NCI-H2227 (cell line): Measurements from ENCODE around the gene C5orf58.

Experiments used
- DNase-seq: peaks from one replicate; lab custom pipeline; 2025; ENCODE audit not compliant: unreplicated experiment; lab: John Stamatoyannopoulos, UW

Gene C5orf58

DNA sequence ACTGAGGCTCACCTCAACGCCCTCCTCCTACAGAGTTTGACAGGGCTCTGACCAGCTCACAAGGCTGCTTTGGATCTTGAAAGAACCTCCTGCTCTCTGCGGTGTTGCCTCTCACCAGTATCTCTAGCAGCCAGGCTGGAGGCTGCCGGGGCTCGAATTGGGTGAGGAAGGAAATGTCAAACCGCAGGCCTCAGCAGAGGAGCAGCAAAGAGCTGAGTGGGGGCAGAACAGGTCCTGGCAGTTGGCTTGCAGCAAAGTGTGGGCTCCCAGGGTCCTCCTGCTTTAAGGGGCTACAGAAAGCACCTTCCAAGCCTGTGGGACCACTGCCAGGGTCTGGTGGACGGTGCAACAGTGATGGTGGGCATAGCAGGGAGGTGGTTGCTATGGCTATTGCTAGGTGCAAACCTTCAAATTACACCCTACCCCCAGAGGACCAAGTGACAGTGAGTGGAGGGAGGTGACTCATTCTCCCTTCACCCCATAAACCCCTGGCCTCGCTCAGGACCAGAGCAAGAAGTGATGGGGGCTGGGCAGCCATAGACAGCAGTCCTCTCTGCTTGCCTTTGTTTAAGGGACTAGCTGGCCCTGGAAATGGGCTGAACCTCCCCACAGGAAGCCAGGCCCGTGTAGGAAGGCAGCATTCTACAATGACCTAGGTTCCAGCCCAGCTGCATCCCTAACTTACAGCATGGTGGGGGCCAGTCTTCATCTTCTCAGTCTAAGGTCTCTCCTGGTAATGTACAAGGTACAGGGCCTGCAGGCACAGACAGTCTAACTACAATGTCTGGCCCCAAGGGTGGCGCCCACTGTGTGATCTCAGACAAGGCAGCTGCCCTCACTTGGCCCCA, 46.0 kb downstream of the C5orf58 start:
- no peak for DNase-seq

DNA sequence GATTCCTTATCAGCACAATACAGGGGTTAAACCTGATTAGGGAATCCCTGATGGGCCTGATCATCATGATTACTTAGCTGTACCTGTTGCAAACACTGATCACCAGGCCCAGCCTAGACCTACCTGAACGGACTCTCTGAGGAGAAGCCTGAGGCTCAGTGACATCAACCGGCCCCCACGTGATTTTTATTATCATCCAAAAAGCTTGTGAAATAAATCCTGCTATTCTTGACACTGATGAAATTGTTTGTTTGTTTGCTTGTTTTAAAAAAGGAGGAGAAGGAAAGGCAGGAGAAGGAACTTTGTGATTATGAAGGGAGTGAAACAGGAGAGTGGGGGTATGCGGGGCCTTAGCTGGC, 46.7 kb downstream of the C5orf58 start:
- no peak for DNase-seq

DNA sequence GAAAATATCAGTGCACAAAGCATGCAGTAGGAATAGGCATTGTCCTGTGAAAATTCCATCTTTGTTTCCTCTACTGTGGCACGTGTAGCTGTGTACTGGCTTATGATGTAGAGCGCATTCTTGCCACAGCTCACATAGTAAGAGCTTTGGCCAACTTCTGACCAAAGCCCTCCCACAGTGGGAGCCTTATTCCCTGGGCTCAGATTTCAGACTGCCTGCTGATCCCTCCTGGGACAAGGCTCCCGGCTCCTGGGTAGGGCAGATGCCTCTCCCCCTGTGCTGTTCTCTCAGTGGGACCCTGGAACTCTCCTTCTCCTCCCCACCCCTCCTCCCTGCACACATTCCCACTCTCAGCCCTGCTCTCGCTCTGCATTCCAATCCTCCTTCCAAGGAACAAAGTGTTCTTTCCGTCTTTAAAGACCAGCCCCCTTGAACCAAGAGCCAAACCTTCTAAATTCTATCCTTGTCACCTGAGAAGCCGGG, 47.3 kb downstream of the C5orf58 start:
- DNase-seq = no peak

DNA sequence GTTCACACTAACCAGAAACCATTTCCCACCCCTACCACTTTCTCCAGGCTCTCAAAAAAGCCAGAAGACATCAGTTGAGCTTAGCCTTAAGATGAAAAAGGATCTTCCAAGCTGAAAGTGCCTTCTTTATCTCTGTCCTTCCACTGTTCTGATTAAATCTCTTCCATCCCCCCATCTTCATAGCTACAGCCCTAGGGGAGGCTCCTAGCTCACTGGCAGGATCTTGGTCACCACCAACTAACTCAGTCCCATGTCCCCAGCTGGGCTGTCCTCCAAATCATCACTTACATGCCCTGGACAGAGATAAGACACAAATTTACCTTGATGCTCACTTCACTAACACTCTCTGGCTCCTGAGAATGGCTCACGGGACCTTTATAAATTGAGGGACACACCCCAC, 50.5 kb downstream of the C5orf58 start:
- DNase-seq = no peak

DNA sequence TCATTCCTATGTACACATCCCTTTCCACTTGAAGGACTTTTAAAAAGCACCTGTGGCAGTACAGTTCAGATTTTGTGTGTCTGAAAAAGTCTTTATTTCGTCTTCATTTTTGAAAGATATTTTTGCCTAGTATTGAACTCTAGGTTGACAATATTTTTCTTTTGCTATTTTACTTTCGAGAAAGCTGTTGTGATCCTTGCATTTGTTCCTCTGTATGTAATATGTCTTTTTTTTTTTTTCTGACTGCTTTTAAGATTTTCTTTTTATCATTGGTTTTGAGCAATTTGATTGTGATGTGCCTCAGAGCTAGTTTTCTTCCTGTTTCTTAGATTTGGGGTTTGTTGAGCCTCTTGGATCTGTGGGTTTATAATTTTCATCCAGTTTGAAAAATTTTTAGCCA, 51.4 kb downstream of the C5orf58 start:
- DNase-seq = no peak

DNA sequence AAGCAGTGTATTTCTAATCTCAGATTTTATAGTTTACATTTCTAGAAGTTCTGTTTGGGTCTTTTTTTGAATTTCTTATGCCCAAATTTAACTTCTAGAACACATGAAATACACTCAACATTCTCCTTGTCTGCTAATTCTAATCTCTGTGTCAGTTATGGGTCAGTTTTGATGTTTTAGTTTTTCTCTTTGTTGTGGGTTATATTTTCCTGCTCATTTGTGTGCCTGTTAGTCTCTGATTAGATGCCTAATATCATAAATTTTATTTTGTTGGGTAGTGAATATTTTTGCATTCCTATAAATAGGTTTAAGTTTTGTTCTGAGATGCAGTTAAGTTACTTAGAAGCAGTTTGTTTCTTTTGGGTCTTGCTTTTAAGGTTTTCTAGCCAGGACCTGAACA, 52.4 kb downstream of the C5orf58 start:
- DNase-seq = no peak

DNA sequence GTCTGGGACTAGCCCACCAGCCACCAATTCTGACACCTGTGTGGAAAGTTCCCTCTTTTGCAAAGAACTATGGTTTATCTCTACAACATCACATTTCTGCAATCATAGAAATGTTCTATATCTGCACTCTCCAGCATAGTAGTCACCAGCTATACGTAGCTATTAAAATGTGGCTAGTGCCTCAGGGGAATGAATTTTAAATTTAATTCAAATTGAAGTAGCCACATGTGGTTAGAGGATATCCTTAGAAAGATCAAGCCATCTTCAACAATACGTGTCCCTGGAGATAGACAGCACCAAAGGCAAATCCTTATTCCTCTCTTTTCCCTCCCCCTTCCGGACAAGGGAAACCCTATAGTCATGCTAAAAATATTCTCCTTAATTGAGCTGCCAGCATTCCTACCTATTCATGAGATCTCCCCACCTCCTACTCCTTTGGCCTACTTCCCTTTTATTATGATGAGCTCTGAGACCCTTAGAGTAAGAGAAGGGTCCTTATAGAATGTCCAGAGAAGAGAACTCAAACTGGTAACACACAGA, 53.7 kb downstream of the C5orf58 start:
- DNase-seq = no peak

DNA sequence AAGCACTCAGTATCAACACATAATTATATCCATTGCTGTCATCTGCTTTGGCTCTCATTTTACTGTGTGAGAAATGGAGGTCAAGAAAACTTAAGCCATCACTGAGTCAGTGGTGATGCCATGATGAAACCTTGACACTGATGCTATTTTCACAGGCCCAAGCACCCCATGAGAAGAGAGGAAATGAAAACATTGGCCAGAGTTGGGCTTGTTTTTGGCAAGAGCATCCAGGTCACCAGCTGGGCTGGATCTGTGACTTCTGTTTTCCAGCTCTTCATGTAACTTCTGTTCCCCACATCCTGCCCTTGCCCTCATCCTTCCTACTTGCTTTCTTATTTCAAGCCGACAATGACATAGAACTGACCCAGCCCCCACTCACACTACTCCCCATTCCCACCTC, 54.7 kb downstream of the C5orf58 start:
- DNase-seq = no peak

DNA sequence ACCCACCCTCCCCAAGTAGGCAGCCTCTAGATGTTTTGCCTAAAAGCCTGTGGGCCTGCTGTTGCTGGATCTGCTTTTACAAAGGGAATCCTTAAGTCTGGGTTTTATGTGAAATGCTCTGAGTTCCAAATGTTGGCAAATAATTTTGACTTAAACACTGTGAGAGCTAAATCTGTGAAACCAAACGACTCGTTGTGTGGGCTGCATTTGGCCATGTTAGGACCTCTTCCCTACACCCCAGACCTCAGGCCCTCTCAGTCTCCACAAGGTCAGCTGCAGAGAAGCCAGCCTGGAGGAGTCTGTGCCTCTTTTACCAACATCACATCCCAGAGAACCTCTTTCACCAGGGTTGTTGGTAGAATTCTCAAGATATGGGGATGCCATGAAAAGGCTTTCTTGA, 55.4 kb downstream of the C5orf58 start:
- no peak for DNase-seq

DNA sequence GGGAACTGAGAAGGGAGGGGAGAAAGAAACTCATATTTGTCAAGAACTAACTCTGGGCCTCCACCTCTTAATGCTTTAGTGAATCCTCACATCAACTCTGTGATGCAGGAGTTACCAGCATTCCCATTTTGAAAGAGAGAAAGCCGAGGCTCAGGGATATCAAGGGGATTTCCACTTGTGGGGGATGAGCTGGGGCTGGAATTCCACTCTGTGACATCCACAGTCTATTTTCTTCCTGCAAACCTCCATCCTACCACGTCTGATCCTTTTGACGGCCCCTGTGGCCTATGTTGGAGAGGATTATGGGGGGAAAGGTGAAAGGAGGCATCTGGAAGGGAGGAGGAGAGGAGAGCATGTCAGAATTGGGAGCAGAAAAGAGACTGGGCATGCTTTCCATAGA, 55.8 kb downstream of the C5orf58 start:
- DNase-seq = no peak

DNA sequence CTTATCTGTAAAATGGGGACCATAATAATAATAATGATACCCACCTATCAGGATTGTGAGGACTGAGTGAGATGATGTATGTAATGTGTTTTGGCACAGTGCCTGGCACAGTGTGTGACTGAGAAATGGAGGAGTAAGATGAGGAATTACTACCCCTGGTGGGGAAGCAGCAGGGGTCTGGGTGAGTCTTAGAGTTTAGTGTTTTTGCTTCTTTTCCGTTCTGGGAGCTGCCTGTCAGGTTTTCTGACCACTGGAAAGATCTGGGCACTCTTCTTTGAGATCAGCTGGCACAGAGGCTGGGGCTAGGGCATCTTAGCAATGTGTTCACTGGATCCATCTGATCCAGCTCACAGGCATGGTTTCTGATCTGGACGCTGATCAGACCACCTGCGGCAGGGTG, 56.3 kb downstream of the C5orf58 start:
- no peak for DNase-seq

DNA sequence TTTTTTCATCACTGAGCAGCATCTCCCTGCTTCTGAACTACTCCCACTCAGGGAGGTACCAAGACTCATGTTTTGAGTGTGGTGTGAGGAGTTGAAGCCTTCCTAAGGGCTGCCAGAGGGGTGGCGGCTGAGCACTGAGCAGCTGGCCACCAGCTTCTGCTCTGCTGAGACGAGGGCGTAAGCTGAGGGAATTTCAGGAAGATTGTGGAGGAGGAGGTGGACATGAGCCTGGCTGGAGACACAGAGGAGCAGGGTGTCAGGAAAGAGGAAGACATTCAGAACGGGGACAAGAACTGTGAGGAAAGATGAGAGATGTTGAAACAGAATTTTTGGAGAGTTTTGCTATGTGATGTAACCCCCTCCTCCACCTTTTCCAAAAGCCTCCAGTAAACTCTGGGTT, 57.0 kb downstream of the C5orf58 start:
- DNase-seq = no peak

DNA sequence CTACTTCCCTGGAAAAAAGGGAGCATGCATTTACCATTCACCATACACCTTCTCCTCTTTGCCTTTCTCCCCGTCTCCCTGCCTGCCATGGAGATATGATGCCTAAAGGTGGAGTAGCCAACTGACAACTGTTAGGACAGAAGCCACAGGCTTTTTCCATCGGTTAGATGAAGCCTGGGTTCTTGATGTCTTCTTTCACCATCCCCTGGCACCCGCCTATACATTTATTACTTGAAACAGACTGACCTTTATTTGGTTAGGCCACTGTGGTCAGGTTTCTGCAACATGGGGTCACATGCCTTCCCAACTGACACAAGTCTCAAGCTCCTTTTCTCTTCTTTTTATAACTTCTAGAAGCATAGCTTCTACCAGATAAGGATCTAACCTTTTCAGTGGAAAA, 57.7 kb downstream of the C5orf58 start:
- DNase-seq = no peak

DNA sequence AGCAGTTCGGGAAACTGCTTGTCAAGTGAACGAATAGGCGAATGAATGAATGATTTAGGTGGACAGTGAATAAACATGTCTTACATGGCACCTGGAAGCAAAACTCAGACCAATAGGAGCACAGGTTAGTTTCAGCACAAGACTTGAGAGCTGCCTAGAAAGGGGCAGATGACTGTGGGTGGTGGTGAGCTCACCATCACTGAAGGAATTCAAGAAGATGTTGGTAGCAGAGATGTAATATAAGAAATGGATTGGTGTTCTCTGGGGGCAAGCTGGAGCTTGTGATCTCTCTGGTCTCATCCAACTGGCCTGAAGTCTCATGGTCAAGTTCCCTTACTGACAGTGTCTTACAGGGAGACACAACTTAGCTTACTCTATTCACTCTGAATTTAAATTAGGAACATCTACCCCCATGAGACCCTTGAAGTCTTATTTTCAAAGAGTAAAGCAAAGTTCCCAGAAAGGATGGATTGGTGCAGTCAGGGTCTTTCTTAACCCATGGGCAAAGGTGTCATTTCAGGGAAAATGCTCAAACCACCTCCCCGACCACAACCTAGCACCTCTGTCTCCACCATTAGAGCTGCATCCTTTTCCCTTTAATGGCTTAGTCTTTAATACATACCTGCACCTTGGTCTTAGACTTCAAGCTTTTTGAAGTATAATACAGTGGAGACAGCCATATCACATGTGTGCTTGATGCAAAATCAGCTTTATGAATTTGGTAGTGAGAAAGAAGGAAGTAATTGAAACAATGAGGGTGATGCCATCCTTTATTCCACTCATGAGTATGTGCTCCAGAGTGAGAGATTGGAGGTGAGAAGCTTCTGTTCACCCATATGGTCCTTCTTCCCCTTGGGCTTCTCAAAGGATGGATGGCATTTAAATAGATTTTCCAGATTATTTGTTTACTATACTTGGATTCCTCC, 59.7 kb downstream of the C5orf58 start:
- no peak for DNase-seq

DNA sequence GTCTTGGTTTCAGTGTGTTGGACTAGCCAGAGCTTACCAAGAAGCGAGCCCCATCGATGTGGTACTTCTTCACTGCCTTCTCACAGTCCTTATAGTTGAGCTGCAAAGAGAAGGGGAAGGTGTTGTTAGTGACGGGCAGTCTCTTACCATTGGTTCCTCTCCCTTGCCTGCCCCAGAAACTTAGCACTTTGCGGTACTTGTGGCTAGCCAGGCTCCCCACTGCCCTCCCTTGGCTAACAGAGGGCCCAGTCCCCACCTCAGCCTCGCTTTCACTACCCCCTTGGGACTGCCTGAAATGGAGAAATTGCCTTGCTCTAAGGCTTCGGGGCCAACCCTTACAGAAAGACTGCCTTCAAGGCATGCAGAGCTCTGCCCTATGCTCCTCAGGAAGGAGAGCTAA, 60.5 kb downstream of the C5orf58 start:
- no peak for DNase-seq

DNA sequence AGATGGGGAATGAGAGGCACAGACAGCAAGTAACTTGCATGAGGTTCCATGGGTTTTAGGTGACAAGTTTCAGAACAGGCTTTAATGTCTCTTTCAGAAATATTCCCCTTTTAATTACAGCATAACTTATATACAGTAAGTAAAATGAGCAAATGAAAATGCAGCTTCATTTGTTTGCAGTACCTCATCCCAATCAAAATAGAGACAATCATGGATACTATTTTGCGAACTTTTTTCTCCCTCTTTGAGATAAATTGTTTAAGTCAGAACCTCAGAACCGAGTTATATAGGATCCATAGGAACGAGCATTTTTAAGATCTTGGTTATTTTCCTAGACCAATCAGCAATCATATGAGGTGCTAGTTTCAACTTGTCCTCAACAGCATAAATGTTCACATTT, 61.3 kb downstream of the C5orf58 start:
- DNase-seq = no peak

DNA sequence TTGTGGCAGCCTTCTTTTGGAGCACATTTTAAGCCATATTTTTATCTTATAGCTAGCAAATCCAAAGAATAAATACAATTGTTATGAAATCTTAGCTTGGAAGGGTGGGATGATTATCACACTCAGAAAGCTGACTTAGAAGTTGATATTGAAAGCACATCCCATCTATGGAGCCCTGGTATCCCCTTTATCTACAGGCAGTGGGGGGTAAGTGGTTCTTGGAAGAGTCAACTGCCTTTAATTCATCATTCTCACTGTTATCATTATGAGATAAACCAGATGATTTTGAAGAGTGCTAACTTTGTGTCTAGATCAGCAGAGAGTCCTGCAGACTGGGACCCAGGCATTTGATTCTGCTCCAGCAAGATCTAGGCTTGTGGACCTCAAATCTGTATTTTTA, 61.8 kb downstream of the C5orf58 start:
- DNase-seq = no peak
